AG09309 (cell line): ENCODE measurements around the gene GBA3.

Experiments used
- DNase-seq: peaks from one replicate; pipeline ENCODE4 v3.0.0-alpha.2; 2010; ENCODE audit warnings: low read depth
- H3K4me3 ChIP-seq: 2 replicates; pipeline ENCODE4 v1.5.1; 2011; ENCODE audit warnings: mild to moderate bottlenecking, low read depth, low read length, moderate library complexity; ENCODE audit not compliant: control insufficient read depth
- TF ChIP-seq, protein P1 (sequence below): IDR thresholded peaks from 2 replicates; pipeline ENCODE4 v1.5.1; 2011; ENCODE audit warnings: mild to moderate bottlenecking, low read depth, low read length, inconsistent platforms; ENCODE audit not compliant: insufficient read depth, control insufficient read depth; ENCODE audit errors: missing control alignments

Gene GBA3

GRCh38 chr4:22692736-22693135, at the start of gene GBA3:
Gene GBA3, plus strand, starts transcription at chr4:22692937.
- no peak for DNase-seq
- no peak within 1 kb of the TSS for H3K4me3 ChIP-seq
- TF ChIP-seq, protein P1, sequence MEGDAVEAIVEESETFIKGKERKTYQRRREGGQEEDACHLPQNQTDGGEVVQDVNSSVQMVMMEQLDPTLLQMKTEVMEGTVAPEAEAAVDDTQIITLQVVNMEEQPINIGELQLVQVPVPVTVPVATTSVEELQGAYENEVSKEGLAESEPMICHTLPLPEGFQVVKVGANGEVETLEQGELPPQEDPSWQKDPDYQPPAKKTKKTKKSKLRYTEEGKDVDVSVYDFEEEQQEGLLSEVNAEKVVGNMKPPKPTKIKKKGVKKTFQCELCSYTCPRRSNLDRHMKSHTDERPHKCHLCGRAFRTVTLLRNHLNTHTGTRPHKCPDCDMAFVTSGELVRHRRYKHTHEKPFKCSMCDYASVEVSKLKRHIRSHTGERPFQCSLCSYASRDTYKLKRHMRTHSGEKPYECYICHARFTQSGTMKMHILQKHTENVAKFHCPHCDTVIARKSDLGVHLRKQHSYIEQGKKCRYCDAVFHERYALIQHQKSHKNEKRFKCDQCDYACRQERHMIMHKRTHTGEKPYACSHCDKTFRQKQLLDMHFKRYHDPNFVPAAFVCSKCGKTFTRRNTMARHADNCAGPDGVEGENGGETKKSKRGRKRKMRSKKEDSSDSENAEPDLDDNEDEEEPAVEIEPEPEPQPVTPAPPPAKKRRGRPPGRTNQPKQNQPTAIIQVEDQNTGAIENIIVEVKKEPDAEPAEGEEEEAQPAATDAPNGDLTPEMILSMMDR = no peak

GRCh38 chr4:22643952-22644351, 48.8 kb upstream of the GBA3 start:
- no peak for DNase-seq
- H3K4me3 ChIP-seq = no peak overlapping the region
- TF ChIP-seq, protein P1 = no peak

- DNase-seq = no peak
- H3K4me3 ChIP-seq = no peak overlapping the region
- TF ChIP-seq, protein P1 = no peak
Measured at GRCh38 chr4:22645481-22646182, 47.1 kb upstream of the GBA3 start.

GRCh38 chr4:22648996-22649395, 43.7 kb upstream of the GBA3 start:
- DNase-seq = no peak
- no peak overlapping the region for H3K4me3 ChIP-seq
- TF ChIP-seq, protein P1 = no peak

DNA sequence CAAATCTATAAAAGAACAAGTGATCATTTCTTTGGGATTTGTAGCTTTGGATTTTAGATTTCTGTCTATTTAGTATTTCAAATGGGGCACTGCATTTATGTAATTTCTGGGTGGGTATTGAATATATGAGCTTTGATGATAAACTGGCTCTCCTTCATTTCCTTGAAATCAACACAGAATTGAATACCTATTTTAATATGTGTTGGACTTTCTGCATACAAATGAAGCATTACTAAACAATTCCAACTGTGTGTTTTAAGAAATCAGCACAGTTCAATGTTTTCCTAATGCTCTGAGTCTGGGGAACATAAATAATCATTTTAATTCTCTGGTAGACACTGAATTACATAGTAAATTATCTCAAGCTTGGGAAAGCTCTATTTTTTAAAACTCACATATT, 42.0 kb upstream of the GBA3 start:
- no peak overlapping the region for H3K4me3 ChIP-seq
- TF ChIP-seq, protein P1 = no peak
- no peak for DNase-seq

DNA sequence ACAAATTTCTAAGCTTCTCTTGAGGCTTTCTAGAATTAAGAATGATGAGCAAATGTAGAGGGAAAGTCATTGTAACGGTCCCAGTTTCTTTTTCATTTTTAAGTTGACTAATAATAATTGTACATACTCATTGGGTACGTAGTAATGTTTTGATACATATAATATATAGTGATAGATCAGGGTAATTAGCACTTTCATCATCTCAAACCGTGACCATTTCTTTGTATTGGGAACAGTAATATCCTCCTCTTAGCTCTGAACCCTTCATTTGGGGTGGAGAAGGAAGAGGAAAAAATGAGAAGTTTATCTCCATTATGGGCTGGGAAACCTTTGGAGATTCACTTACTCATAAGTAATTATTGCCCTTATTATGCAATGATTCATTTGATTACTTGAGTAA, 39.0 kb upstream of the GBA3 start:
- DNase-seq = no peak
- TF ChIP-seq, protein P1 = no peak
- H3K4me3 ChIP-seq = no peak overlapping the region
